ENCODE results near the gene SRP14. TPM values are rescaled to one million over a fixed set of nuclear protein-coding genes. Genes with fewer than 3 reads are reported as not detected.

Gene SRP14
- polyA plus RNA-seq, 2 of the 4 experiments (the other 2 are of a cell fraction): 306 to 374 TPM

DNA sequence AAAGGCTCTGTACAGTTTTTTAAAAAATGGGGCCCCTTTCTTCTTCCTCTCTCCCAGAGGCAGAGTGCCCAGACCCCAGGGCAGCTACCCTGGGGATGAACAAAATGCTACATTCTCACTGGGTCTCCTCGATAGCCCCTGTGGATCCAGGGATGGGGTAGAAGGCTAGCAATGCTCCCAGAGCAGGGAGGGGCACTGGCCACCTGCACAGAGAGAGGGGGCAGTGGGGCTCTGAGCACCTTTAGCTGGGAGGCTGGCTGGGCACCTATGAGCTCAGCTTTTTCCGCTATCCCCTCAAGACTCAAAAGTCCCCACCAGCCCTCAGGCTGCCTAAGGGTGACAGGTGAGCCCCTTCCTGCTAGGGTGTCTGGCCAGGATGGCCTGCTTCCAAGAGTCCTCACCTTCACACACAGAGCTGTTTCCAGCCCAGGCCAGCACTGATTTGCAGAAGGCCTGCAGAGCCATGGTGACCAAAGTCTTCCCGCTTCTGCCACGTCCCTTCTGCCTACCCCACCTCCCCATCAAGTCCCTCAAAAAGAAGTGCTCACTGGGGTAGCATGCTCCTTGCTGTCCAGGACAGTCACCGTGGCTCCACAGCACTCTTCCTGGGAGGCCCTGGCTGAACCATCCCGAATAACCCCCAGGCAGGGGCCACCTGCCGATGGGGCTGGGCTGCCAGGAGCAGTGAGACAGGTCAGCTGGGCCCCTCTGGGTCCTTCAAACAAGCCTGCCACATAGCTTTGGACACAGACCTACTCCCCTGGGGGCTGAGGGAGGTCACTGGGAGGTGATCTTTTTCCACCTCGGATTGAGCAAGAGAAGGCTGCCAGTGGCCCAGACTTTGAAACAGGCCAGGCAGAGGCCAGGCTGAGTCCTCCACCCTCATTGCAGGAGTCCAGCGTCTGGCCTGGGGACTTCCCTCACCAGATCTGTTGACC, 49.3 kb upstream of the SRP14 start:
- Histone ChIP-seq H3K9me3 (no peaks in the 10 kb centered on the region), H3K4me3 (no peak overlapping the region), H3K27ac (peak overlapping the region; percentile 30 to 72; a peak in 4 of 6 replicates), H3K4me1 (peaks cover 29% of the 10 kb centered on the region), H3K4me2 (peak overlapping the region; percentile 34)
- ChIA-PET CTCF (interaction anchor here (0.9 to 4.8 kb wide), 6 partner anchors 9 to 186 kb away, joined by 3 to 28 read pairs (median 6); partner anchors contain the start of gene BMF), POLR2A (no interaction called here)
- FAIRE-seq (no peak), DNase-seq (ENCODE audit: low read depth in 1 of 2, low spot score in 1 of 2) (no peak), ATAC-seq (peak in 1 of 2 experiments; percentile 50; a peak in 4 of 6 replicates)
- WGBS (ENCODE audit: missing lambda C conversion rate): 58% methylated on average over 4 of the region's 9 CpGs
- TF ChIP-seq KDM5A (IDR thresholded peaks at IDR 0.05): no peak
- no peak for TF ChIP-seq CHD4 (IDR thresholded peaks at IDR 0.05; ENCODE audit: borderline replicate concordance)
- TF ChIP-seq, protein P1, sequence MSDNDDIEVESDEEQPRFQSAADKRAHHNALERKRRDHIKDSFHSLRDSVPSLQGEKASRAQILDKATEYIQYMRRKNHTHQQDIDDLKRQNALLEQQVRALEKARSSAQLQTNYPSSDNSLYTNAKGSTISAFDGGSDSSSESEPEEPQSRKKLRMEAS (IDR thresholded peaks at IDR 0.05): no peak
- no peak for TF ChIP-seq SMC3 (IDR thresholded peaks at IDR 0.05)

DNA sequence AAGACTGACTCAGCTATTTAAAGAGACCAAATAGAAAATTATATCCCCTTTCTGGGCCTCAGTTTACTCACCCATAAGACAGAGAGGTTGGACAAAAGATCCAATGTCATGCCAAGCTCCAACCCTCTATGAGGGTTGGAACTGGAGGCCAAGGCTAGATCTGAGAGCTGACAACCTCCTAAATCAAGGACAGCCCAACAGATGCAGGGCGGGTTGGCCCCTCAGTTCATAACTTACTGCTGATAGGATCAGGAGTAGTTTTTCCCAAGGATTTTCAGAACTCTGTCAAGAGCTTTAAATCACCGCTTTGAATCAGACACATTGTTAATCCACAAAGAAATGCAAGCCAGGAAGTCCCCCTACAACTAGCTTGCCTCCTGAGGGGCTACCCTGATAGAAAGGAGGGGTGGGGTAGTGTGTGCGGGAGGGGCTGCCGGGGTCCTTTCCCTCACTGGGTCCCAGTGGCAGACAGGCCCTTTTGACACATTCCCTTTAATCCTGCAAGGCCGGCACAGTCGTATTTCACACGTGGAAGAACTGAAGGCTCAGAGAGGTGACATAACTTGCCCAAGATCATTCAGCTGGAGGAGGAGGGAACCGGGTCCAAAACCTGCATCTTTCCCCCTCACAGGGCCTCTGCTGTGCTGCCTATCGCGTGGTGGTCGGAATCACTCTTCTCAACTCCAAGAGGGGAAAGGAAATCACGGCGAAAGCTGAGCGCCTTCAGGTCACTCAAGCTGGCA, 48.3 kb upstream of the SRP14 start:
- ATAC-seq: no peak
- no peak for FAIRE-seq
- Histone ChIP-seq H3K27ac (no peak overlapping the region), H3K4me3 (no peak overlapping the region), H3K9me3 (no peaks in the 10 kb centered on the region), H3K4me2 (no peak overlapping the region), H3K4me1 (peaks cover 21% of the 10 kb centered on the region)
- CTCF ChIA-PET: interaction anchor here (0.9 to 4.8 kb wide), 5 partner anchors 10 to 187 kb away, joined by 4 to 28 read pairs (median 6); no protein-coding TSS in a partner anchor
- no peak for DNase-seq (ENCODE audit: low read depth in 1 of 2, low spot score in 1 of 2)
- TF ChIP-seq FOSB (CRISPR knock-in tag; IDR thresholded peaks at IDR 0.05) (no peak), CHD2 (IDR thresholded peaks at IDR 0.05; ENCODE audit: low read length, partially characterized antibody) (no peak), RNF2 (IDR thresholded peaks at IDR 0.05; ENCODE audit: borderline replicate concordance, low read depth) (no peak), ZC3H11A (IDR thresholded peaks at IDR 0.05) (no peak), TFCP2L1 (CRISPR knock-in tag; IDR thresholded peaks at IDR 0.05) (no peak), BHLHE40 (IDR thresholded peaks at IDR 0.05; ENCODE audit: low read depth, low read length) (no peak), CBX8 (IDR thresholded peaks at IDR 0.05) (no peak), ZSCAN20 (CRISPR knock-in tag; IDR thresholded peaks at IDR 0.05) (no peak), ZNF302 (CRISPR knock-in tag; IDR thresholded peaks at IDR 0.05) (no peak), CHD4 (IDR thresholded peaks at IDR 0.05; ENCODE audit: borderline replicate concordance) (no peak)
- TF ChIP-seq, protein P2, sequence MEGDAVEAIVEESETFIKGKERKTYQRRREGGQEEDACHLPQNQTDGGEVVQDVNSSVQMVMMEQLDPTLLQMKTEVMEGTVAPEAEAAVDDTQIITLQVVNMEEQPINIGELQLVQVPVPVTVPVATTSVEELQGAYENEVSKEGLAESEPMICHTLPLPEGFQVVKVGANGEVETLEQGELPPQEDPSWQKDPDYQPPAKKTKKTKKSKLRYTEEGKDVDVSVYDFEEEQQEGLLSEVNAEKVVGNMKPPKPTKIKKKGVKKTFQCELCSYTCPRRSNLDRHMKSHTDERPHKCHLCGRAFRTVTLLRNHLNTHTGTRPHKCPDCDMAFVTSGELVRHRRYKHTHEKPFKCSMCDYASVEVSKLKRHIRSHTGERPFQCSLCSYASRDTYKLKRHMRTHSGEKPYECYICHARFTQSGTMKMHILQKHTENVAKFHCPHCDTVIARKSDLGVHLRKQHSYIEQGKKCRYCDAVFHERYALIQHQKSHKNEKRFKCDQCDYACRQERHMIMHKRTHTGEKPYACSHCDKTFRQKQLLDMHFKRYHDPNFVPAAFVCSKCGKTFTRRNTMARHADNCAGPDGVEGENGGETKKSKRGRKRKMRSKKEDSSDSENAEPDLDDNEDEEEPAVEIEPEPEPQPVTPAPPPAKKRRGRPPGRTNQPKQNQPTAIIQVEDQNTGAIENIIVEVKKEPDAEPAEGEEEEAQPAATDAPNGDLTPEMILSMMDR (IDR thresholded peaks at IDR 0.05): no peak
- TF ChIP-seq, protein P3, sequence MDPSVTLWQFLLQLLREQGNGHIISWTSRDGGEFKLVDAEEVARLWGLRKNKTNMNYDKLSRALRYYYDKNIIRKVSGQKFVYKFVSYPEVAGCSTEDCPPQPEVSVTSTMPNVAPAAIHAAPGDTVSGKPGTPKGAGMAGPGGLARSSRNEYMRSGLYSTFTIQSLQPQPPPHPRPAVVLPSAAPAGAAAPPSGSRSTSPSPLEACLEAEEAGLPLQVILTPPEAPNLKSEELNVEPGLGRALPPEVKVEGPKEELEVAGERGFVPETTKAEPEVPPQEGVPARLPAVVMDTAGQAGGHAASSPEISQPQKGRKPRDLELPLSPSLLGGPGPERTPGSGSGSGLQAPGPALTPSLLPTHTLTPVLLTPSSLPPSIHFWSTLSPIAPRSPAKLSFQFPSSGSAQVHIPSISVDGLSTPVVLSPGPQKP (IDR thresholded peaks at IDR 0.05; ENCODE audit: low read depth, low read length): no peak
- TF ChIP-seq, protein P4, sequence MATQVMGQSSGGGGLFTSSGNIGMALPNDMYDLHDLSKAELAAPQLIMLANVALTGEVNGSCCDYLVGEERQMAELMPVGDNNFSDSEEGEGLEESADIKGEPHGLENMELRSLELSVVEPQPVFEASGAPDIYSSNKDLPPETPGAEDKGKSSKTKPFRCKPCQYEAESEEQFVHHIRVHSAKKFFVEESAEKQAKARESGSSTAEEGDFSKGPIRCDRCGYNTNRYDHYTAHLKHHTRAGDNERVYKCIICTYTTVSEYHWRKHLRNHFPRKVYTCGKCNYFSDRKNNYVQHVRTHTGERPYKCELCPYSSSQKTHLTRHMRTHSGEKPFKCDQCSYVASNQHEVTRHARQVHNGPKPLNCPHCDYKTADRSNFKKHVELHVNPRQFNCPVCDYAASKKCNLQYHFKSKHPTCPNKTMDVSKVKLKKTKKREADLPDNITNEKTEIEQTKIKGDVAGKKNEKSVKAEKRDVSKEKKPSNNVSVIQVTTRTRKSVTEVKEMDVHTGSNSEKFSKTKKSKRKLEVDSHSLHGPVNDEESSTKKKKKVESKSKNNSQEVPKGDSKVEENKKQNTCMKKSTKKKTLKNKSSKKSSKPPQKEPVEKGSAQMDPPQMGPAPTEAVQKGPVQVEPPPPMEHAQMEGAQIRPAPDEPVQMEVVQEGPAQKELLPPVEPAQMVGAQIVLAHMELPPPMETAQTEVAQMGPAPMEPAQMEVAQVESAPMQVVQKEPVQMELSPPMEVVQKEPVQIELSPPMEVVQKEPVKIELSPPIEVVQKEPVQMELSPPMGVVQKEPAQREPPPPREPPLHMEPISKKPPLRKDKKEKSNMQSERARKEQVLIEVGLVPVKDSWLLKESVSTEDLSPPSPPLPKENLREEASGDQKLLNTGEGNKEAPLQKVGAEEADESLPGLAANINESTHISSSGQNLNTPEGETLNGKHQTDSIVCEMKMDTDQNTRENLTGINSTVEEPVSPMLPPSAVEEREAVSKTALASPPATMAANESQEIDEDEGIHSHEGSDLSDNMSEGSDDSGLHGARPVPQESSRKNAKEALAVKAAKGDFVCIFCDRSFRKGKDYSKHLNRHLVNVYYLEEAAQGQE (IDR thresholded peaks at IDR 0.05): no peak
- TF ChIP-seq, protein P5, sequence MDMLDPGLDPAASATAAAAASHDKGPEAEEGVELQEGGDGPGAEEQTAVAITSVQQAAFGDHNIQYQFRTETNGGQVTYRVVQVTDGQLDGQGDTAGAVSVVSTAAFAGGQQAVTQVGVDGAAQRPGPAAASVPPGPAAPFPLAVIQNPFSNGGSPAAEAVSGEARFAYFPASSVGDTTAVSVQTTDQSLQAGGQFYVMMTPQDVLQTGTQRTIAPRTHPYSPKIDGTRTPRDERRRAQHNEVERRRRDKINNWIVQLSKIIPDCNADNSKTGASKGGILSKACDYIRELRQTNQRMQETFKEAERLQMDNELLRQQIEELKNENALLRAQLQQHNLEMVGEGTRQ (IDR thresholded peaks at IDR 0.05): no peak
- POLR2A ChIA-PET: no interaction called here
- WGBS (ENCODE audit: missing lambda C conversion rate): 86% methylated on average over 12 of the region's 14 CpGs

Data from A549 (cell line).